ENCODE results near the gene KLK7. TPM values are rescaled to one million over a fixed set of nuclear protein-coding genes. Genes with fewer than 3 reads are reported as not detected.

KLK7 gene
- total RNA-seq, 1 experiment from 2014 or later, result not detected

DNA sequence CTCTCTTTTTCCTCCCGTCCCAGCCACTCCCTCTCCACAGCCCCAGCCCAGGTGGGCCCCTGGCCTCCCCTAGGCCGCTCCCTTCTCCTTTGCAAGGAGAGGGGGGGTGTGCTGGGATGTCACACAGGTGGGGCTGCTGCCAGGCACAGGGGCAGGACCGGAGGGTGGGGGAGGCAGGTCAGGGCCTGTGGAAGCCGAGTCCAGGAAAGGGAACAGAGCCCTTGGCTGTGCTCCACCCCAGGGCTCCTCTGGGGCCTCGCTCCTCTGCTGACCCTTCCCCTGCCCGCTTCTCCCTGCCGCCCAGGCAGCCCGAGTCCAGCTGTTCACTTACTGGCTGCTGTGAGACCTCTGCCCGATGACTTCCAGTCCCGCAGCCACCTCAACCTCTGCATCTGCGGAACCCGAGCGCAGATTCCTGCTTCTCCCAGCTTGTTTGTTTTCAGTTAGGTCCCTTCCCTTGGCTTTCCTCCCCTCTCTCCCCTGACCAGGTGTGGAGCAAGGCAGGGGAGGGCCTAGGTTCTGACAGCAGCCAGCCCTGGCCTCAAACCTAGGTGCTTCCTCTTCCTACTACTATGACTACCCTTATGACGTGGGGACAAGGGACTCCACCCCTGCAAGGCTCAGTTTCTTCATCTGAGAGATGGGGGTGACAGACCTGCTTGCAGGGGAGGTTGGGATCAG, 43.5 kb upstream of the KLK7 start:
- ChIA-PET CTCF (no interaction called here), POLR2A (ENCODE audit: low non-redundant PET) (no interaction called here)
- no peak for DNase-seq (ENCODE audit: low spot score)
- Histone ChIP-seq H3K36me3 (ENCODE audit: insufficient read depth, low read length, poor library complexity, severe bottlenecking) (no peaks in the 10 kb centered on the region), H3K9me3 (ENCODE audit: low read depth, low read length, poor library complexity, severe bottlenecking) (no peaks in the 10 kb centered on the region), H3K27ac (ENCODE audit: low read depth, low read length, poor library complexity, severe bottlenecking) (no peak overlapping the region), H3K27me3 (replicated peaks; ENCODE audit: insufficient read depth, low read depth, low read length, poor library complexity) (peaks cover 59% of the 10 kb centered on the region), H3K4me3 (ENCODE audit: low read depth, low read length, poor library complexity, severe bottlenecking) (no peak overlapping the region), H3K4me1 (ENCODE audit: insufficient read depth, low read length, poor library complexity, severe bottlenecking) (no peaks in the 10 kb centered on the region)
- no TSS peak for BruUV-seq (replicated peaks)
- TF ChIP-seq EZH2 (IDR thresholded peaks at IDR 0.05; ENCODE audit: borderline replicate concordance, low read depth, low read length, poor library complexity, severe bottlenecking), result no peak
- no peak for TF ChIP-seq CTCF (conservative IDR thresholded peaks at IDR 0.05; ENCODE audit: low read depth, low read length)
- intact Hi-C loops (cut with micrococcal nuclease; ENCODE audit: unreplicated experiment), result no loop called here

DNA sequence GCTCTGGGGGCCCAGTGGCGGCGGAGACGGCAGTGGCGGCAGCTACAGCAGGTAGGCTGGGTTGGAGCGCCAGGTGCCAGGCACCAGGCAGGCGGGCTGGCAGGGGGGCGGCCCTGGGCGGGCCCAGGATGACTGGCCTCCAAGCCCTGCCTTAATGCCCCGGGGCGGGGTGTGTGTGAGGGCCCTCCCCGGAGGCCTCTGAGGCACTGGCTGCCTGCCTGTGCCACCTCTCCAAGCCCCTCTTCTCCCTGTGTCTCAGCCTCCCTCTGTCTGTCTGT, 42.8 kb upstream of the KLK7 start, which contains the start of gene KLK11:
Gene KLK11, minus strand, starts transcription at position 63 of the 278 bp plus-strand sequence. CDS start 985 bp downstream, outside the sequence.
- Histone ChIP-seq H3K36me3 (ENCODE audit: insufficient read depth, low read length, poor library complexity, severe bottlenecking) (no peaks in the 10 kb centered on the region), H3K4me3 (ENCODE audit: low read depth, low read length, poor library complexity, severe bottlenecking) (no peak within 1 kb of the TSS), H3K27me3 (replicated peaks; ENCODE audit: insufficient read depth, low read depth, low read length, poor library complexity) (peaks cover 65% of the 10 kb centered on the region), H3K9me3 (ENCODE audit: low read depth, low read length, poor library complexity, severe bottlenecking) (no peaks in the 10 kb centered on the region), H3K27ac (ENCODE audit: low read depth, low read length, poor library complexity, severe bottlenecking) (no peak within 1 kb of the TSS), H3K4me1 (ENCODE audit: insufficient read depth, low read length, poor library complexity, severe bottlenecking) (no peaks in the 10 kb centered on the region)
- CTCF ChIA-PET, result no interaction called here
- BruUV-seq (replicated peaks), result no TSS peak
- no peak for DNase-seq (ENCODE audit: low spot score)
- TF ChIP-seq EZH2 (IDR thresholded peaks at IDR 0.05; ENCODE audit: borderline replicate concordance, low read depth, low read length, poor library complexity, severe bottlenecking), result no peak
- TF ChIP-seq CTCF (conservative IDR thresholded peaks at IDR 0.05; ENCODE audit: low read depth, low read length), result no peak
- intact Hi-C loops (cut with micrococcal nuclease; ENCODE audit: unreplicated experiment), result no loop called here
- POLR2A ChIA-PET (ENCODE audit: low non-redundant PET), result no interaction called here

GRCh38 chr19:51025809-51026553, 42.3 kb upstream of the KLK7 start:
- TF ChIP-seq CTCF (conservative IDR thresholded peaks at IDR 0.05; ENCODE audit: low read depth, low read length) (no peak), EZH2 (IDR thresholded peaks at IDR 0.05; ENCODE audit: borderline replicate concordance, low read depth, low read length, poor library complexity, severe bottlenecking) (no peak)
- POLR2A ChIA-PET (ENCODE audit: low non-redundant PET), result interaction anchor here (0.9 kb wide), 1 partner anchor 83 kb away, joined by 6 read pairs; no protein-coding TSS in a partner anchor
- H3K36me3 ChIP-seq (ENCODE audit: insufficient read depth, low read length, poor library complexity, severe bottlenecking), result no peaks in the 10 kb centered on the region
- no peaks in the 10 kb centered on the region for H3K9me3 ChIP-seq (ENCODE audit: low read depth, low read length, poor library complexity, severe bottlenecking)
- no TSS peak for BruUV-seq (replicated peaks)
- H3K4me1 ChIP-seq (ENCODE audit: insufficient read depth, low read length, poor library complexity, severe bottlenecking), result no peaks in the 10 kb centered on the region
- H3K27ac ChIP-seq (ENCODE audit: low read depth, low read length, poor library complexity, severe bottlenecking), result no peak overlapping the region
- H3K4me3 ChIP-seq (ENCODE audit: low read depth, low read length, poor library complexity, severe bottlenecking), result no peak overlapping the region
- CTCF ChIA-PET, result no interaction called here
- H3K27me3 ChIP-seq (replicated peaks; ENCODE audit: insufficient read depth, low read depth, low read length, poor library complexity), result peaks cover 67% of the 10 kb centered on the region
- DNase-seq (ENCODE audit: low spot score), result no peak
- intact Hi-C loops (cut with micrococcal nuclease; ENCODE audit: unreplicated experiment), result no loop called here
